Tibial nerve (tissue), 3 donors: ENCODE results near the gene TADA3.

Source experiments
- POLR2A ChIP-seq, 2 donors: fragments of 450-650 bp; IDR thresholded peaks; one replicate each; pipeline ENCODE4 v1.6.1; 2017; ENCODE audit warnings: antibody characterized with exemption in 2 of 2, mild to moderate bottlenecking in 2 of 2, moderate library complexity in 2 of 2
- TF ChIP-seq, protein P1 (sequence below), 5 experiments: fragments of 200-600 bp in 3 of 5; fragments of 450-650 bp in 2 of 5; sonication (generic) in 3 of 5; IDR thresholded peaks; one replicate each; pipeline ENCODE4 v1.5.1; 2016 to 2019; ENCODE audit warnings: antibody characterized with exemption in 5 of 5, mild to moderate bottlenecking in 3 of 5, moderate library complexity in 2 of 5

DNA sequence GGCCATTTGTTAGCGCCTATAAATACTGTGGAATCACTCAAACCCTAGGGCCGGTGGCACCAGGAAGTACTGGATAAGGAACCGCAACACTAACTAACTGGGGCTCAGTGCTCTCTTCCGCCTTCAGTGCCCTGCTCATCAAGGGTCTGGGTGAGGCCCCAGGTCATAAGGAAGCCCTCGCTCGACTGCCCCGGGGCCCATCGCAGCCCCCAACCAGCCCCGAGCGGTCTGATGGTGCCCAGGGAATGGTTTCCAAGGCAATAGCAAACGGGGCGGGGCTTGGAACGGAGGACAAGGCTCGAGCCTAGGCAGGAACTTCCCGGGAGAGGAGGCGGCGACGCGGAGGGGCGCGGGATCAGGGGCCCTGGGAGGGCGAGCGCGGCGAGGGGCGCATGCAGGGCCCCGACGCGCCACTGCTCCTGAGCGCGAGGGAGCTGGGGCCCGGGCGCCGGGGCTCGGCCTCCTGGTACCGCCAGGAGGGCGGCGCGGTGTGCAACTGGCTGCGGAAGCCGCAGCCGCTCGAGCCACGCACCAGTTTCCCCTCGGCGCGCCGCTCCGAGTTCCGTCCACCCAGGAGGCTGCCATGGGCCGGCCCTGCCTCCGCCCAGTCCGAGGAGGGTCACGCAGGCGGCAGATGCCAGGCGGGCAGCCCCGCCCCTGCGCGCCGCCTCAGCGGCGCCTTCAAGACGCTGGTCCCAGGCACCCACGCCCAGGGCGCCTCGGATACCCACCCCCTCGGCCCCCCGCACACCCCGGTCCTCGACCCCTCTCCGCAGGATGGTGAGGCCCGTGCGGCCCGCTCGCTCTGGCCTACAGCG is 17.6 kb upstream of the TADA3 start, which contains the start of gene TTLL3:
- TF ChIP-seq, protein P1, sequence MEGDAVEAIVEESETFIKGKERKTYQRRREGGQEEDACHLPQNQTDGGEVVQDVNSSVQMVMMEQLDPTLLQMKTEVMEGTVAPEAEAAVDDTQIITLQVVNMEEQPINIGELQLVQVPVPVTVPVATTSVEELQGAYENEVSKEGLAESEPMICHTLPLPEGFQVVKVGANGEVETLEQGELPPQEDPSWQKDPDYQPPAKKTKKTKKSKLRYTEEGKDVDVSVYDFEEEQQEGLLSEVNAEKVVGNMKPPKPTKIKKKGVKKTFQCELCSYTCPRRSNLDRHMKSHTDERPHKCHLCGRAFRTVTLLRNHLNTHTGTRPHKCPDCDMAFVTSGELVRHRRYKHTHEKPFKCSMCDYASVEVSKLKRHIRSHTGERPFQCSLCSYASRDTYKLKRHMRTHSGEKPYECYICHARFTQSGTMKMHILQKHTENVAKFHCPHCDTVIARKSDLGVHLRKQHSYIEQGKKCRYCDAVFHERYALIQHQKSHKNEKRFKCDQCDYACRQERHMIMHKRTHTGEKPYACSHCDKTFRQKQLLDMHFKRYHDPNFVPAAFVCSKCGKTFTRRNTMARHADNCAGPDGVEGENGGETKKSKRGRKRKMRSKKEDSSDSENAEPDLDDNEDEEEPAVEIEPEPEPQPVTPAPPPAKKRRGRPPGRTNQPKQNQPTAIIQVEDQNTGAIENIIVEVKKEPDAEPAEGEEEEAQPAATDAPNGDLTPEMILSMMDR (IDR thresholded peaks at IDR 0.05), result peak in 1 of 5 experiments; percentile 19
- TF ChIP-seq POLR2A (IDR thresholded peaks at IDR 0.05), result peak in 1 of 2 donors; percentile 59
